AG04450 (cell line): ENCODE data around the gene MYL2. TPM values are rescaled to one million over a fixed set of nuclear protein-coding genes. Genes with fewer than 3 reads are reported as not detected.

Source experiments
- CTCF ChIA-PET: fragments of 300-600, 350-600 bp; formaldehyde crosslinking; extraction: SDS; loops from one replicate; lab custom pipeline; 2022; ENCODE audit warnings: antibody characterized with exemption, inconsistent platforms; lab: Charles Lee
- POLR2A ChIA-PET: fragments of 350-600 bp; formaldehyde crosslinking; extraction: SDS; loops from one replicate; lab custom pipeline; 2021; ENCODE audit warnings: antibody characterized with exemption, inconsistent platforms; lab: Yijun Ruan, JAX
- DNase-seq: peaks from one replicate; pipeline ENCODE4 v3.0.0-alpha.2; 2011; ENCODE audit warnings: low read depth, low spot score
- H3K27ac ChIP-seq: one replicate; pipeline ENCODE4 v1.5.1; 2012; ENCODE audit warnings: low read depth, low read length, control low read depth
- H3K27me3 ChIP-seq: one replicate; pipeline ENCODE4 v1.6.0; 2012; ENCODE audit warnings: low read length; ENCODE audit not compliant: control insufficient read depth, insufficient read depth
- H3K4me3 ChIP-seq: 2 replicates; pipeline ENCODE4 v1.5.1; 2011; ENCODE audit warnings: mild to moderate bottlenecking, low read depth, low read length, control low read depth
- H3K9me3 ChIP-seq: 2 replicates; pipeline ENCODE4 v1.5.1; 2012; ENCODE audit warnings: low read length; ENCODE audit not compliant: control insufficient read depth, insufficient read depth
- CTCF ChIP-seq: IDR thresholded peaks from 2 replicates; pipeline ENCODE4 v1.5.1; 2011; ENCODE audit warnings: low read depth, low read length, control low read depth, inconsistent platforms
- polyA plus RNA-seq: library from polyadenylated mRNA; depleted of rRNA; stranded (reverse); fragments of >200 nt; gene quantifications from 2 replicates; pipeline ENCODE4 v1.2.3, GENCODE V29; 2011

MYL2 gene
- polyA plus RNA-seq, 1 experiment = not detected

GRCh38 chr12:110930348-110931314, 10.3 kb upstream of the MYL2 start:
- Histone ChIP-seq H3K27ac (no peak overlapping the region), H3K4me3 (no peak overlapping the region), H3K9me3 (no peaks in the 10 kb centered on the region; the same call in 1 of the 2 replicates), H3K27me3 (peaks cover 9% of the 10 kb centered on the region)
- TF ChIP-seq CTCF = no peak
- ChIA-PET CTCF (no interaction called here), POLR2A (no interaction called here)
- no peak for DNase-seq

- Histone ChIP-seq H3K27me3 (peaks cover 9% of the 10 kb centered on the region), H3K9me3 (no peaks in the 10 kb centered on the region; the same call in 1 of the 2 replicates), H3K4me3 (no peak overlapping the region), H3K27ac (no peak overlapping the region)
- CTCF ChIA-PET = no interaction called here
- no peak for DNase-seq
- POLR2A ChIA-PET = no interaction called here
- TF ChIP-seq CTCF = no peak
Observed at GRCh38 chr12:110929818-110930217, 9.4 kb upstream of the MYL2 start.

GRCh38 chr12:110928700-110929099, 8.3 kb upstream of the MYL2 start:
- no peak overlapping the region for H3K4me3 ChIP-seq
- H3K27ac ChIP-seq = no peak overlapping the region
- H3K9me3 ChIP-seq = no peaks in the 10 kb centered on the region; the same call in 1 of the 2 replicates
- DNase-seq = no peak
- CTCF ChIA-PET = no interaction called here
- POLR2A ChIA-PET = no interaction called here
- no peak for TF ChIP-seq CTCF
- H3K27me3 ChIP-seq = peaks cover 9% of the 10 kb centered on the region

- H3K4me3 ChIP-seq = no peak overlapping the region
- DNase-seq = no peak
- POLR2A ChIA-PET = no interaction called here
- TF ChIP-seq CTCF = no peak
- CTCF ChIA-PET = no interaction called here
- no peaks in the 10 kb centered on the region; the same call in 1 of the 2 replicates for H3K9me3 ChIP-seq
- H3K27me3 ChIP-seq = peaks cover 9% of the 10 kb centered on the region
- H3K27ac ChIP-seq = no peak overlapping the region
Observed at GRCh38 chr12:110927546-110927945, 7.2 kb upstream of the MYL2 start.

DNA sequence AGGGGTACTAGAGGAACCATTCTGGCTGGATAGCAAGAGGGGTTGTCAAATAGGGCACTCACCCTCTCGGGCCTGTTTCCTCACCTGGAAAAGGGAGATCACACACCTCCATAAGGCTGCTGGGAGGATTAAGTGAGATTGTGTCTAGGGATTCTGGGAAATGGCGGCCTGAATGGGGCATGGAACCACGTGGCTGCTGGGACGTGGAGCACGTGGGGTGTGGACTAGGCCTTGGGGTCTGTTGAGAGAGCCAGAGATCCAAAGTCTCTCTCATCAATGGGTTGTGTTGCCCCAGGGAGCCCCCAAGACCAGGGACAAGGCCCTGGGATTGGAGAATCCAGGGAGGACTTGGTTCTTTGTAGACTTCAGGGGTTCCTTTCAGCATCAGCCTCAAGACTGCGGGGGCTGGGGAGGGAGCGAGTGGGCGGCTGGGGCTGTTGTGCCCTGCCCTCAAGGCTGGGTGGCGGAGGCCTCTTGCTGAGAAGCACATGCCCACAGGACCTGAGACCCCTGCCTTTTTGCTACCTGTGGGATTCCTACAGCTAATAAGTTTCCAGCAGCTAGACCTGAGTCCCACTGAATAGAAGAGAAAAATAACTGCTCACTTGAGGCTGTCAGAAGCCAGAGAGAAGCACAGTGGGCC, 3.4 kb upstream of the MYL2 start:
- H3K9me3 ChIP-seq = no peaks in the 10 kb centered on the region
- H3K4me3 ChIP-seq = no peak overlapping the region
- H3K27ac ChIP-seq = no peak overlapping the region
- ChIA-PET CTCF (interaction anchor here (1.0 kb wide), 1 partner anchor 8 kb away, joined by 3 read pairs; no protein-coding TSS in a partner anchor), POLR2A (no interaction called here)
- no peak for DNase-seq
- no peak for TF ChIP-seq CTCF
- H3K27me3 ChIP-seq = peaks cover 9% of the 10 kb centered on the region
